Neural progenitor cell (in vitro differentiated cells): ENCODE measurements around the gene DNAJC15. TPM values are rescaled to one million over a fixed set of nuclear protein-coding genes. Genes with fewer than 3 reads are reported as not detected.

ENCODE experiments used
- DNase-seq: peaks from one replicate; pipeline ENCODE4 v3.0.0-alpha.2; 2016; ENCODE audit warnings: low spot score
- H2AFZ ChIP-seq: fragments of 200-600 bp; sonication (generic); replicated peaks from 2 replicates; pipeline ENCODE4 v1.6.1; 2016; ENCODE audit warnings: antibody characterized with exemption
- H3F3A ChIP-seq: fragments of 200-600 bp; sonication (generic); 2 replicates; pipeline ENCODE4 v1.6.1; 2016; ENCODE audit warnings: antibody characterized with exemption, low read depth
- H3K27ac ChIP-seq: fragments of 200-600 bp; sonication (generic); 2 replicates; pipeline ENCODE4 v1.5.1; 2016; ENCODE audit warnings: mild to moderate bottlenecking
- H3K27me3 ChIP-seq: fragments of 200-600 bp; sonication (generic); 2 replicates; pipeline ENCODE4 v1.6.1; 2016; ENCODE audit warnings: mild to moderate bottlenecking, moderate library complexity
- H3K36me3 ChIP-seq: fragments of 200-600 bp; sonication (generic); 2 replicates; pipeline ENCODE4 v1.5.1; 2016
- H3K4me1 ChIP-seq: fragments of 200-600 bp; sonication (generic); 2 replicates; pipeline ENCODE4 v1.6.1; 2016; ENCODE audit warnings: mixed run types
- H3K4me2 ChIP-seq: fragments of 200-600 bp; sonication (generic); 2 replicates; pipeline ENCODE4 v1.6.1; 2016
- H3K4me3 ChIP-seq: fragments of 200-600 bp; sonication (generic); 2 replicates; pipeline ENCODE4 v1.5.1; 2016
- H3K79me2 ChIP-seq: fragments of 200-600 bp; sonication (generic); 2 replicates; pipeline ENCODE4 v1.6.1; 2016; ENCODE audit warnings: low read depth
- H3K9ac ChIP-seq: fragments of 200-600 bp; sonication (generic); 2 replicates; pipeline ENCODE4 v1.6.1; 2016
- H3K9me3 ChIP-seq: fragments of 200-600 bp; sonication (generic); 2 replicates; pipeline ENCODE4 v1.5.1; 2016; ENCODE audit warnings: low read depth
- H4K20me1 ChIP-seq: fragments of 200-600 bp; sonication (generic); 2 replicates; pipeline ENCODE4 v1.6.1; 2016; ENCODE audit warnings: low read depth
- H3K27ac Mint-ChIP-seq: 3 replicates; pipeline ENCODE4 v1.8.0; 2021; ENCODE audit warnings: mixed read lengths
- H3K27me3 Mint-ChIP-seq: 2 replicates; pipeline ENCODE4 v1.8.0; 2022; ENCODE audit warnings: low read depth, mild to moderate bottlenecking, inconsistent platforms, moderate library complexity, mixed read lengths; ENCODE audit not compliant: insufficient read depth
- H3K36me3 Mint-ChIP-seq: 3 replicates; pipeline ENCODE4 v1.8.0; 2021; ENCODE audit warnings: mixed read lengths
- H3K4me1 Mint-ChIP-seq: 3 replicates; pipeline ENCODE4 v1.8.0; 2021; ENCODE audit warnings: mixed read lengths
- H3K4me3 Mint-ChIP-seq: 3 replicates; pipeline ENCODE4 v1.8.0; 2021; ENCODE audit warnings: mild to moderate bottlenecking, moderate library complexity, mixed read lengths
- H3K9me3 Mint-ChIP-seq: 3 replicates; pipeline ENCODE4 v1.8.0; 2020; ENCODE audit warnings: mixed read lengths
- EZH2 ChIP-seq: fragments of 200-600 bp; sonication (generic); IDR thresholded peaks from 2 replicates; pipeline ENCODE4 v1.6.1; 2017; ENCODE audit warnings: antibody characterized with exemption, mild to moderate bottlenecking, moderate library complexity
- EZH2phosphoT487 ChIP-seq: fragments of 200-600 bp; sonication (generic); IDR thresholded peaks from 2 replicates; pipeline ENCODE4 v1.6.1; 2017; ENCODE audit warnings: antibody characterized with exemption
- total RNA-seq: library from RNA; depleted of rRNA; stranded (reverse); fragments of >200 nt; gene quantifications from 2 replicates; pipeline ENCODE4 v1.2.3, GENCODE V29; 2015; ENCODE audit warnings: low replicate concordance
- TF ChIP-seq, protein P1 (sequence below): fragments of 200-600 bp; sonication (generic); IDR thresholded peaks from 2 replicates; pipeline ENCODE4 v1.5.1; 2017; ENCODE audit warnings: antibody characterized with exemption, mild to moderate bottlenecking

The DNAJC15 gene
- total RNA-seq, 1 donor from 2014 or later = 3.2 TPM

DNA sequence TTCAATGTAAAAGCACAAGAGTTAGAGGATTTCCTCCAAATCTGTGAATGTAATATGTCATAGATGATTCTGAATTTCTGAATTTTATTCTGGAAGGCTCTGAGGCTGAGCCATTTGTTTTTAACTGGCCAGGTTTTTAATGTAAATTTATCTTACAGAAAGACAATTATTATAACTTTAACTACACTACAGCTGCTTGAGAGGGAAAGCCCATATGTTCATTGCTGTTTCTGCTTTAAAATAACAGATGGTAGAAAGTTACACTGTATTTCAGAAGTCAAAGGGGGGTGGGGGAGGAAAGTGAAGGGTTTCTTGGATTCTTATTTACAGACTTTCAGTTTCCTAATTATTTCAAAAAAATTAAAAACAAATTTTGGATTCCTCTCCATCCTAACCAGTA, 62.8 kb downstream of the DNAJC15 start:
- H4K20me1 ChIP-seq = no peaks in the 10 kb centered on the region
- Mint-ChIP-seq H3K9me3 (peaks cover 2% of the 10 kb centered on the region), H3K4me3 (no peak overlapping the region), H3K27me3 (no peaks in the 10 kb centered on the region), H3K4me1 (no peaks in the 10 kb centered on the region), H3K36me3 (peaks cover 1% of the 10 kb centered on the region), H3K27ac (no peak overlapping the region)
- no peaks in the 10 kb centered on the region for H3K27me3 ChIP-seq
- H3K27ac ChIP-seq = no peak overlapping the region
- H3K9me3 ChIP-seq = no peaks in the 10 kb centered on the region
- H3F3A ChIP-seq = no peaks in the 10 kb centered on the region
- no peak overlapping the region for H2AFZ ChIP-seq
- no peak overlapping the region for H3K4me3 ChIP-seq
- no peaks in the 10 kb centered on the region for H3K79me2 ChIP-seq
- peaks cover 7% of the 10 kb centered on the region for H3K4me1 ChIP-seq
- TF ChIP-seq EZH2phosphoT487 (no peak), EZH2 (no peak)
- TF ChIP-seq, protein P1, sequence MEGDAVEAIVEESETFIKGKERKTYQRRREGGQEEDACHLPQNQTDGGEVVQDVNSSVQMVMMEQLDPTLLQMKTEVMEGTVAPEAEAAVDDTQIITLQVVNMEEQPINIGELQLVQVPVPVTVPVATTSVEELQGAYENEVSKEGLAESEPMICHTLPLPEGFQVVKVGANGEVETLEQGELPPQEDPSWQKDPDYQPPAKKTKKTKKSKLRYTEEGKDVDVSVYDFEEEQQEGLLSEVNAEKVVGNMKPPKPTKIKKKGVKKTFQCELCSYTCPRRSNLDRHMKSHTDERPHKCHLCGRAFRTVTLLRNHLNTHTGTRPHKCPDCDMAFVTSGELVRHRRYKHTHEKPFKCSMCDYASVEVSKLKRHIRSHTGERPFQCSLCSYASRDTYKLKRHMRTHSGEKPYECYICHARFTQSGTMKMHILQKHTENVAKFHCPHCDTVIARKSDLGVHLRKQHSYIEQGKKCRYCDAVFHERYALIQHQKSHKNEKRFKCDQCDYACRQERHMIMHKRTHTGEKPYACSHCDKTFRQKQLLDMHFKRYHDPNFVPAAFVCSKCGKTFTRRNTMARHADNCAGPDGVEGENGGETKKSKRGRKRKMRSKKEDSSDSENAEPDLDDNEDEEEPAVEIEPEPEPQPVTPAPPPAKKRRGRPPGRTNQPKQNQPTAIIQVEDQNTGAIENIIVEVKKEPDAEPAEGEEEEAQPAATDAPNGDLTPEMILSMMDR = no peak
- peaks cover 4% of the 10 kb centered on the region for H3K36me3 ChIP-seq
- H3K4me2 ChIP-seq = no peak overlapping the region
- no peak overlapping the region for H3K9ac ChIP-seq
- no peak for DNase-seq

GRCh38 chr13:43088093-43088511, 64.7 kb downstream of the DNAJC15 start:
- Mint-ChIP-seq H3K27ac (no peak overlapping the region), H3K36me3 (no peaks in the 10 kb centered on the region), H3K4me1 (no peaks in the 10 kb centered on the region), H3K4me3 (no peak overlapping the region), H3K27me3 (no peaks in the 10 kb centered on the region), H3K9me3 (peaks cover 2% of the 10 kb centered on the region)
- Histone ChIP-seq H3K4me2 (no peak overlapping the region), H3K4me1 (peaks cover 7% of the 10 kb centered on the region), H3K27ac (no peak overlapping the region), H3K27me3 (no peaks in the 10 kb centered on the region), H4K20me1 (no peaks in the 10 kb centered on the region), H3K79me2 (no peaks in the 10 kb centered on the region), H3F3A (no peaks in the 10 kb centered on the region), H3K36me3 (peaks cover 4% of the 10 kb centered on the region), H3K9ac (no peak overlapping the region), H2AFZ (no peak overlapping the region), H3K9me3 (no peaks in the 10 kb centered on the region), H3K4me3 (no peak overlapping the region)
- no peak for TF ChIP-seq EZH2
- TF ChIP-seq, protein P1 = no peak
- no peak for TF ChIP-seq EZH2phosphoT487
- DNase-seq = no peak

DNA sequence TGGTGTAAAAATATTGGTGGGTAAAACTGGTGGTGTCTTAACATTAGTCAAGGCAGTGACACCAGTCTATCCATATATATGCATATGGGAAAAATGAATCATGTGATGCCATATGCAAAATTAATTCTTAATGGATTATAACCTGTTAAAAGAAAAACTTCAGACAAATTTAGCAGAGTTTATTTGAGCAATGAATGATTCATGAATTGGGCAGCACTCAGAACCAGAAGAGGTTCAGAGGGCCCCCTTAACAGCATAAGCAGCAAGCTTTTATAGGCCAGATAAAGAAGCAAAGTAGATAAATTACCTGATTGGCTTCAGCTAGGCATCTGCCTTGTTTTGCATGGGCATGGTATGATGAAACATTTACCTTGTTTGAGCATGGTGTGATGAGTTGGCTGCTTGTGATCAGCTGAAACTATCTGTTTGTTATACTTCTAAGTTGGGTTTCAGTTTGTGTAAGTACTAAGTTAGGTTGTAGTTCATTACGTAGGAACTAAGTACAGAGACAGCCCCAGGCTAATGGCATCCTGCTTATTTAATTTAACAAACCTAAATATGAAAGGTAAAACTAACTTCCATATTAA, 66.6 kb downstream of the DNAJC15 start:
- H3K9me3 Mint-ChIP-seq = peaks cover 2% of the 10 kb centered on the region
- Histone ChIP-seq H3K4me3 (no peak overlapping the region), H3K79me2 (no peaks in the 10 kb centered on the region), H3K4me2 (no peak overlapping the region), H4K20me1 (no peaks in the 10 kb centered on the region), H3K9me3 (no peaks in the 10 kb centered on the region), H2AFZ (no peak overlapping the region), H3K27me3 (no peaks in the 10 kb centered on the region), H3F3A (no peaks in the 10 kb centered on the region), H3K9ac (no peak overlapping the region), H3K4me1 (peaks cover 7% of the 10 kb centered on the region), H3K27ac (no peak overlapping the region), H3K36me3 (peaks cover 4% of the 10 kb centered on the region)
- no peaks in the 10 kb centered on the region for H3K4me1 Mint-ChIP-seq
- no peak overlapping the region for H3K4me3 Mint-ChIP-seq
- H3K27ac Mint-ChIP-seq = no peak overlapping the region
- no peaks in the 10 kb centered on the region for H3K36me3 Mint-ChIP-seq
- H3K27me3 Mint-ChIP-seq = no peaks in the 10 kb centered on the region
- no peak for DNase-seq
- TF ChIP-seq, protein P1 = no peak
- TF ChIP-seq EZH2phosphoT487 (no peak), EZH2 (no peak)
